MV-4-11 (cell line): ENCODE data around the gene PCGF3.

Experiments
- DNase-seq: peaks from one replicate; lab custom pipeline; 2025; lab: John Stamatoyannopoulos, UW

The PCGF3 gene

GRCh38 chr4:705278-706082 is at the start of gene PCGF3:
TSS of gene PCGF3 (plus strand) at chr4:705832. CDS start at chr4:733681, 27,849 bp downstream.
- DNase-seq: peak; percentile 80

DNA sequence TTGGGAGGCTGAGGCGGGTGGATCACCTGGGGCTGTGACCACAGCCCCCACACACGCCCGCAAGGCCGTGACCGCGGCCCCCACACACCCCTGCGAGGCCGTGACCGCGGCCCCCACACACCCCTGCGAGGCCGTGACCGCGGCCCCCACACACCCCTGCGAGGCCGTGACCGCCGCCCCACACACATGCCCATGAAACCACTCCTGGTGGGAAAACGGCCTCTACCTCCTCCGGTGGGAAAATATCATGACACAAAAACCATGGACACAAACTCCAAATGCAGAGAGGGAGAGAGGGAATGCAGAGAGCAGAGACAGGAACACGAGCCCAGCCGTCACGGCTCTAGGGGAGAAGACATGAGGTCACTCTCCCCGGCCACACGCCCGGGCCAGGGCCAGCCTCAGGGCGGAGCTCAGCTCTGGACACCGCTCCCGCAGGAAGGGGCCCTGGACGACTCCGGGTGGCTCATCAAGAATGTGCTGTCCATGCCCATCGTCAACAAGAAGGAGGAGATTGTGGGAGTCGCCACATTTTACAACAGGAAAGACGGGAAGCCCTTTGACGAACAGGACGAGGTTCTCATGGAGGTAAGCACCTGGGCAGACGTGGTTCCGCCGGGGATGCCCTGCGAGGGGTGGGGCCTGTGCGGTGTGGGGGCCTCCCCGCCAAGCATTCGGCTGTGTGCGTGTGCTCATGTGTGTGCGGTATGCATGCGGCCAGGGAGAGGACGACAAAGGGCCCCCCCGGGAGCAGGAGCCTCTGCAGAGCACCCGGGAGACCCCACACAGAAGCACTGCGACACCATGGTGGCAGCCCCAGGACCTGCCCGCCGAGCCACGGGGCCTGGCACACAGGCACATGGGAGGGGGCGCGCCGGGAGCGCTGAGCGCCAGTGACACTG is 48.9 kb upstream of the PCGF3 start:
- DNase-seq: no peak

- no peak for DNase-seq
These were observed 48.2 kb upstream of the PCGF3 start for GRCh38 chr4:657338-657833.

DNA sequence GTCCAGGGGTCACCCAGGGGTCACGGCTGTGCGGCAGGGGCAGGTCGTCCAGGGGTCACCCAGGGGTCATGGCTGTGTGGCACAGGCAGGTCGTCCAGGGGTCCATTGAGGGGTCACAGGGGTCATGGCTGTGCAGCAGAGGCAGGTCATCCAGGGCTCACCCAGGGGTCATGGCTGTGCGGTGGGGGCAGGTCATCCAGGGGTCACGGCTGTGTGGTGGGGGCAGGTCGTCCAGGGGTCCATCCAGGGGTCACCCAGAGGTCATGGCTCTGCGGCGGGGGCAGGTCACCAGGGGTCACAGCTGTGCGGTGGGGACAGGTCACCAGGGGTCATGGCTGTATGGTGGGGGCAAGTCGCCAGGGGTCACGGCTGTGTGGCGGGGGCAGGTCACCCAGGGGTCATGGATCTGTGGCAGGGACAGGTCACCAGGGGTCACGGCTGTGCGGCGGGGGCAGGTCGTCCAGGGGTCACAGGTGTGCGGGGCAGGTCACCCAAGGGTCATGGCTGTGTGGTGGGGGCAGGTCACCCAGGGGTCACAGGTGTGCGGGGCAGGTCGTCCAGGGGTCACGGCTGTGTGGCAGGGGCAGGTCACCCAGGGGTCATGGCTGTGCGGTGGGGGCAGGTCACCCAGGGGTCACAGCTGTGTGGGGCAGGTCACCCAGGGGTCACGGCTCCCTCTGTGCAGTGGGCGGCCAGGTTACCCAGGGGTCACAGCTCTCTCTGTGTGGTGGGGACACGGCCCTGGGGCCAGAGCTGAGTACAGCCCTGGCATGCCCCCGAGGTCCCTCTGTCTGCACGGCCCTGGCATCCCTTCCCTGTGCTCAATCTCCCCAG is 47.6 kb upstream of the PCGF3 start:
- DNase-seq: no peak

DNA sequence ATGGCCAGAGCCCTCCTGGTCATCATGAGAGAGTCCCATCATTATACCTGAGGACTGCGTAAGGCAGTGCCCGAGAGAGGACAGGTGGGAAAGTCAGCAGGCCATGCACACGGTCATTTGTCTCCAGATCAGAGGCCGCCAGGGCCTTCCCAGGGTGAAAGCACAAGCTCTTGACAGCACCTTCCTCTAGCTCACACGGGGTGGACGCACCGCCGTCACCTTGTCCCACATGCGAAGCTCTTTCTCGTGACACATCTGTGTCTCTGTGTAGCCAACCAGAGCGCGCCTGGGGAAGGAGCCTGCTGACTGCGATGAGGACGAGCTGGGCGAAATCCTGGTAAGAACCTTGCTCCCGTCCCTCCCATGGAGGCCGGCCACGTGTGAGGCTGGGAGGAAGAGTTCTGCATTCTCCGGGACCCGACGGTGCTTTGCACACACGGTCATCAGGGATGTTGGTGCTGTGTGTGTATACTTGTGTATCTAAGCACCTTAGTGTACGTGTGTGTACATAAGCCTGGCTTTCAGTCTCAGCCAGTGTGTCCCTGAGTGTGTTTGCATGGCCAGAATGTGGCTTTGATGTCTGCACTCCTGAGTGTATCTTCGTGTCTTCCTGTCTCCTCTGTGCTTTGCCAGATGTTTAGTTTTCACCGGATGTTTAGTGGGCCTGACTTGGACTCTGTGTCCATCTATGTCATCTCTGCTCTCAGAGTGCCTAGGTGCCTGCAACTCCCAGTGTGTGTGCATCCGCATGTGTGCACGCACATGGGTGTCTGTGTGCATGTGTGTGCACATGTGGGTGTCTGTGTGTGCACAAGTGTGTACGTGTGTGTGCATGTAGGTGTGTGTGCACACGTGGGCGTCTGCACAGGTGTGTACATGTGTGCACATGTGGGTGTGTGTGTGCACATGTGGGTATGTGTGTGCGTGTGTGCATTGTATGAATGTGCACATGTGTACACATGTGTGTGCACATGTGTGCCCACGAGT is 46.7 kb upstream of the PCGF3 start:
- no peak for DNase-seq

DNA sequence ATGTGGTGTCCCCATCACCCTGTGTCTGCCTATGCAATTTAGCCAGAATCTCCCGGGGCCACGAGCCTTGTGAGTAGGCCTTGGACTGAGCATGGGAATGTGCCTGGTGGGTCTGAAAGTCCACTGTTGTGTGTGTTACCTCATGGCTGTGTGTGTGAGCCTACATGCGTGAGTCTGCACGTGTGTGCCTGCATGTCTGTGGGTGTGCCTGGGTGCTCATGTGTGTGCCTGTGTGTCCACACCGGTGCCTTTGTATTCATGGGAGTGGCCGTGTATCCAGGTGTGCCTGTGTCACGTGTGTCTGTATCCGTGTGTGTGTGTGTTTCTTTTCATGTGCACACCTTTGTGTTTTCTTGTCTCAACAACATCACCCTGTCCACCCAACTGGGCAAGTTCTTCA is 45.8 kb upstream of the PCGF3 start:
- no peak for DNase-seq

DNA sequence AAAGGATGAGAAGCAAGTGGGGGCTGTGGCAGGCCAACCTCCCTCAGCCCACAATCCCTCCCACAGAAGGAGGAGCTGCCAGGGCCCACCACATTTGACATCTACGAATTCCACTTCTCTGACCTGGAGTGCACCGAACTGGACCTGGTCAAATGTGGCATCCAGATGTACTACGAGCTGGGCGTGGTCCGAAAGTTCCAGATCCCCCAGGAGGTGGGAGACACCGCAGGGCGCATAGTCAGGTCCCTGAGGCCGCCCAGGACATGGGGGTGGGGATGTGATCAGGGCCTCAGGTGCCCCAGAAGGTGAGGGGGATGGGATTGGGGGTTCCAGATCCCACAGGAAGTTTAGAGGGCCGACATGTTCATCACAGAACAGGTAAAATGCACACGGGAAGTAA is 45.2 kb upstream of the PCGF3 start:
- DNase-seq: no peak

GRCh38 chr4:661231-661630 is 44.4 kb upstream of the PCGF3 start:
- no peak for DNase-seq

DNA sequence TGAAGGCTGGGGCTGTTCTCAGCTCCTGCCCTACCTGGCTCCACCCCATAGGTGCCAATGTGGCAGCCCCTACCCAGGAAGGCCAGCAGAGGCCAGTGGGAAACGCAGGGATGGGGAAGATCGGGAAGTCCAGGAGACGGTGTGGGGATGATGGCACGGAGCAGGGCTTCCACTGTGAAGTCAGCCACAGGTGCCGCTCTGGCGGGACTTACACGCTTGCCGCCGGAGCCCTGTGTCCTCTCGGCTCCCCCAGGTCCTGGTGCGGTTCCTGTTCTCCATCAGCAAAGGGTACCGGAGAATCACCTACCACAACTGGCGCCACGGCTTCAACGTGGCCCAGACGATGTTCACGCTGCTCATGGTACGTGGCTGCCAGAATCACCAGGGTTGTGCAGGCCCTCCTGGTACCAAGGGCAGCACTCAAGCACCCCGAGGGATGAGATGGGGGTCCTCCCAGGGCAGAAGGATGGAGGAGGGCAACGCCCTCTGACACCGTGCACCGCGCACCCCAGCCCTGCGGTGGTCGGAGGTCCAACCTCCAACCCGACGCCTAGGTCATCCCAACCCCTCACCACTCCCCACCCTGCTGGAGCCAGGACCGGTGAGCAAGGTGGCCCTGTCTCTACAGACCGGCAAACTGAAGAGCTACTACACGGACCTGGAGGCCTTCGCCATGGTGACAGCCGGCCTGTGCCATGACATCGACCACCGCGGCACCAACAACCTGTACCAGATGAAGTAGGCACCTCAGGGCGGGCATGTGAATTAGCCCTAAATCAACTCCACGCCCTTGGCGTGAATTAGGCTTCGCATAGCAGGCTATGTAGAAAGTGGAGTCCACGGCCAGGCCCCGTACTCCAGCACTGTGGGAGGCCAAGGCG is 43.5 kb upstream of the PCGF3 start:
- no peak for DNase-seq

DNA sequence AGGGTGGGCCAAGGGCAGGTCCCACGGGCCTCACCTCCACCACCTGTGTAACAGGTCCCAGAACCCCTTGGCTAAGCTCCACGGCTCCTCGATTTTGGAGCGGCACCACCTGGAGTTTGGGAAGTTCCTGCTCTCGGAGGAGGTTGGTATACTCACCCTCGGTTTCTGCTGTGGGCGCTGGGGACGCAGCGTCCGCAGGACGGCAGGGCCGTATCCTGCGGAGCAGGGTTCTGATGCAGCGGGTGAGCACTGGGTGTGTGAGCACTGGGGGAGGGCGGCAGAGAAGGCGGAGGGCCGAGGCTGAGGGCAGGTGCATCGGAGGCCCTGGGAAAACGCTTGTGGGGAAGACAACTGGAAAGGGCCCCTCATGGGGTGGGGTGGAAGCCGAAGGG is 42.6 kb upstream of the PCGF3 start:
- no peak for DNase-seq

DNA sequence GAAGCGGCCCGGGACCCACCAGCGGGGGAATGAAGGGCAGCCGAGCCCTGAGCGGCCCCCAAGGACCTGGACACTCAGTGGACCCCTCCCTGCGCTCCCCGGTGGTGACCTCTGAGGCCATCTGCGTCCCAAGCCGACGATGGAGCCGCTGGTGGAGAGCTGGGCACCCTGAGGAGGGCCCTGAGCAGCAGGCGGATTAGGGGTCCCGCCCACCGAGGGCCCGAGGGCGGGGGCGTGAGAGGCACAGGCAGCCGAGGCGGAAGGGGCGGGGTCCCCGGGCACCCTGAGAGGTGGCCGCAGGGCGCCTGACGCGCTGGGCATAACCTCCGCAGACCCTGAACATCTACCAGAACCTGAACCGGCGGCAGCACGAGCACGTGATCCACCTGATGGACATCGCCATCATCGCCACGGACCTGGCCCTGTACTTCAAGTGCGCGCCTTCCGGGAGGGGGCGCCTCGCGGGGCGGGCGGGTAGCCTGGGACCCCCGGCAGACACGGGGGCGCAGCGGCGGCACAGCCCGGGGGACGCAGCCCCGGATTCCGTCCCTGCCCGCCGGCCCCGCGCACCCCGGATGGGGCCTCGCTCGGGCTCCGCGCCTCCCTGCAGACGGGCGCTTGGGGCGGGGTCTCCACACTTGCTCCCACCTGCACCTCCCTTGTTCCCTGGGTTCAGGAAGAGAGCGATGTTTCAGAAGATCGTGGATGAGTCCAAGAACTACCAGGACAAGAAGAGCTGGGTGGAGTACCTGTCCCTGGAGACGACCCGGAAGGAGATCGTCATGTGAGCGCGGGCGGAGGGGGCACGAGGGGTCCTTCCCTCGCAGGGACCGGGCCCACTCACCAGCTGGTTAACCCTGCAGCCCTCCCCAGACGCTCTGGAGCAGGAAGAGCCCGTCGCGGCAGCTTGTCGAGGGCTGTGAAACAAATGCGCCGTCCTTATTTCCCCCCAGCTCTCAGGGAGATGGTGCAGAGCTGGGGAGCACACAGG is 41.9 kb upstream of the PCGF3 start:
- no peak for DNase-seq

DNA sequence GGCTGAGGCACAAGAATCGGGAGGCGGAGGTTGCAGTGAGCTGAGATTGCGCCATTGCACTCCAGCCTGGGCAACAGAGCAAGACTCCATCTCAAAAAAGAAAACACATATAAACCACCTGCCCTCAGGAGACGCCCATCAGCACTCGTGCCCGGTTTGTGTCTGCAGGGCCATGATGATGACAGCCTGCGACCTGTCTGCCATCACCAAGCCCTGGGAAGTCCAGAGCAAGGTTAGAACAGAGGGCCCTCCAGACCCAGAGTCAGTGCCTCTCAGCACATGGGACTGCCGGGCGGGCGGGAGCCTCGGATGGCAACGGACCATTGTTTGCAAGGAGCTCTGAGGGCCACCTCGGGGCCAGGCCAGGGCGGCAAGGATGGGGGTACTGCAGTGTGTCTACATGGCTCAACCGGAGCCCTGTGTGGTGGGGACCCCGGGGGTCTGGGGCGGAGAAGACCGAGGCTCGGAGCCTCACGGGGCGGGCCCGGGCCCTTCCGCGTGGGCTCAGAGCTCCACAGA is 40.9 kb upstream of the PCGF3 start:
- DNase-seq: no peak

DNA sequence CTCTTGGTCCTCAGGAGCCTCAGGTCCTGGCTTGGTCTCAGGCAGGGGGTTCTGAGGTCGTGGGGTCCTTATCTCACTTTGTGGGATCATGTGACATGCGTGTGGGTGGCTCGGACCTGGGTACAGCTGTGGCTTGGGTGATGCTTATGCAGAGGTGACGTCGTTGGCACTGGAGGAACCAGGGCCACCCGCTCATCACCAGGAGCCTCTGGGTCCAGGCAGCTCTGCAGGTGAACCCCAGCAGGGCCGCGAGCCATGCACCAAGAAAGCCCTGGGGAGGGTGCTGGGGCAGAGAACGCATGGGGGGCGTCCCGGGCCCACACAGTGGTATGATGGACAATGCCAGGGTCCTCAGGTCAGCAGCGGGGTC is 40.3 kb upstream of the PCGF3 start:
- DNase-seq: no peak

GRCh38 chr4:665751-666435 is 39.7 kb upstream of the PCGF3 start:
- no peak for DNase-seq

GRCh38 chr4:666436-666810 is 39.2 kb upstream of the PCGF3 start:
- no peak for DNase-seq

DNA sequence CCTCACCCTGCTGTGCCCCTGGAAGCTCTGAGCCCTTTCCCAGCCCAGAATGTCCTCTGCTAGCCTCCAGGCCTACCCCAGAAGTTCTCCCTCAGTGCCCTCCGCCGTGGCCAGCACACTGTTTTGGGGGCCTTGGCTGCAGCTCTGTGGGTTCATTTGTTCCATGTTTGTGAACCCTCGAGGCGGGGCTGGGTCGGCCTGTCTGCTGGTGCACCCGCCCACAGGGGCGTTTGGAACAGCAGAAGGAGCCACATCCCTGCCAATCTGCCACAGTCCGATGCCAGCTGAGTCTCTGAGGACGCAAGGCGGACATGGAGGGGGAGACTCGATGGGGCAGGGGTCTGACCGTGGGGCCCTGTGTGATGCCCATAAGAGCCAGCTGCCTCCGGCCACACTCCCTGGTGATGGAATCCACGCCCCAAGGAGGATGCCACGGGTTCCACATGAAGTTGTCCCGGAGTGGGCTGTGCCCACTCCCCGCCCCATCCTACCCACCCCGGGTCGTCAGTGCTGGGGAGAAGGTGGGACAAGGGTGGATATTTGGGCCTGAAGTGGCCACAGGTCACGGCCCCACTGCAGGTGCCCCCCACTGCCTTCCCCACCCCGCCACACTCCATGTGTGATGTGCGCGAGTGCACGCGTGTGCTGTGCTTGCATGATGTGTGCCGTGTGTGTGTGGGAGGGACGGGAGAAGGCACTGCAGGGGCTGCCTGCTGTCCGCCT is 38.6 kb upstream of the PCGF3 start:
- no peak for DNase-seq

GRCh38 chr4:667545-667925 is 38.1 kb upstream of the PCGF3 start:
- DNase-seq: no peak
